ENCODE data around the gene TMEM92.

Gene TMEM92

DNA sequence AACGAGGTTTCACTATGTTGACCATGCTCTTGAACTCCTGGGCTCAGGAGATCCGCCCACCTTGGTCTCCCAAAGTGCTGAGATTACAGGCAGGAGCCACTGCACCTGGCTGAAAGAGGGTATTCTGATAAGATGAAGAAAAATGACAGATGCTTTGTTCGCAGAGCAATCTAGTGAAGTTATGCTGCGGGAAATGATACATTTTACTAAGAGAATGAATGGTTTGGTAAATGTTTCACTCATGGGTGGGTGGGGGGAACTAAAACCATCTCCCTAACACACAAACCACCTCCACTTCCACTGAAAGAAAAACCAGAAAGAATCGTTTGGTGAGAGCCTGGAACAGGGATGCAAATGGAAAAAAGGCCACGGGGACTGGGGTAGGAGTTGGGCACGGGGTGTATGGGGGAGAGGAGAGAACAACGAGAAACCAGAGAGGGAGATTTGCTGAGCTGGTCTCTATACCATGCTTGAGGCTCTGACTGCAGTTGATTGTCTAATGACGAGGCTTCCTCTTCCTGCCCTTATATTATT lies 52.6 kb downstream of the TMEM92 start:
- DNase-seq (ENCODE audit: low spot score) (no peak), FAIRE-seq (no peak)

DNA sequence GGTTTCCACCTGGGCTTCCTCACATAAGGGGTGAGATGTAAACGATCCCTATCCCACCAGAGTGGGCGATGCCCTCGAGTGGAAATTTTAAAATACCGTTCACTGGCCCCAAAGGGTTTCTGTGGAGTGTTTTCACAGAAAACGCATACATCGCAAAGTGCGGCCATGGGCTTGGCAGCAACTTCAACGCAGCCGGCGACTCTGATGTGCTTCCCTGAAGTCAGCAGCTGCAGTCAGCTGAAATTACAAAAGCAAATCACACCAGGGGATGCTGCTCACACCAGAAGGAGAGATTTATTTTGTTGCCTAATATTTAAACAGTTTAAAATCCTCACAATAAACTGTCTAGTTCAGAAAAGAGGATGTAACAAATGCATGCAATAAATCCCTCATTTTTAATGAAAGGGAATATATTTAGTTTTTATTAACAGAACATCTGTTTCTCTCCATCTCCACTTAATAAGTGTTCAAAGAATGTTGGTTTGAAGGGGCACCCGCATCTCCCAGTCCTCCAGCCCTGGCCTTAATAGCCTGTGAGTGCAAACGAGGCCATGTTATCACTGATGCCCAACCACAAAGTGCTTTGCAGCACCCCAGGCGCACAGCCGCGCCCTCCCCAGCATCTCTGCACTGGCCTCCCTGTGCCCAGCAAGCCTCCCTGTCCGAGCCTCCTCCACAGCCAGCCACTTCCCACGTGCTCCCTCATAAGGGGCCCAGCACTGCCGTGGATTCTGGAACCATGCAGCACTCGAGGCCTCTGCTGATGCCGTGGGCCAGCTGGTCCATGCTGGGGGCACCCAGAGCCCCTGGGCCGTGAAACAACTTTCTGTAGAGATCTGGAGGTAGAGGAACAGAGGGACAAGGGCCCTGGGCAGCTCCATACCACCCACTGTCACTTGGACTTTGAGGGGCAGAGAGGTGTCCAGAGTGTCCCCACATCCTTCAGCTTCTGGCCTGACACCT lies 54.4 kb downstream of the TMEM92 start:
- no peak for DNase-seq (ENCODE audit: low spot score)
- no peak for FAIRE-seq

DNA sequence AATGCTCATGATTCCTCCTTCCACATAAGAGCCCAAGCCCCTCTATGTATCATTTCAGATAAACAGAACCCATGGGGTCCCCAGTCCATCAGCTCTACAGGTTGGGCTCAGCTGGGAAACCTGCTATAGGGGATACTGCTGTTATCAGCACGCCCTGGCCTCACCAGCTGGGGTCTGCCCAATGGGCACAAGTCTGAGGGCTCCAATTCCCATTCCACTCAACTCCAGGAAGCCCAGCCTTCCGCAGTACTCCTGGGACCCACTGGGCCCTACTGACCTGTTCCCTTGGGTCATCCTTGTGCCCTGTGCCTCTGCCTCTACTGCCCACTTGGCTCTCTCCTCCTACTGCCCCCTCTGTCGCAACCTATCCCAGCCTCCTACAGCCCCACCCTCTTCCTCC lies 55.5 kb downstream of the TMEM92 start:
- DNase-seq (ENCODE audit: low spot score) (no peak), FAIRE-seq (no peak)

DNA sequence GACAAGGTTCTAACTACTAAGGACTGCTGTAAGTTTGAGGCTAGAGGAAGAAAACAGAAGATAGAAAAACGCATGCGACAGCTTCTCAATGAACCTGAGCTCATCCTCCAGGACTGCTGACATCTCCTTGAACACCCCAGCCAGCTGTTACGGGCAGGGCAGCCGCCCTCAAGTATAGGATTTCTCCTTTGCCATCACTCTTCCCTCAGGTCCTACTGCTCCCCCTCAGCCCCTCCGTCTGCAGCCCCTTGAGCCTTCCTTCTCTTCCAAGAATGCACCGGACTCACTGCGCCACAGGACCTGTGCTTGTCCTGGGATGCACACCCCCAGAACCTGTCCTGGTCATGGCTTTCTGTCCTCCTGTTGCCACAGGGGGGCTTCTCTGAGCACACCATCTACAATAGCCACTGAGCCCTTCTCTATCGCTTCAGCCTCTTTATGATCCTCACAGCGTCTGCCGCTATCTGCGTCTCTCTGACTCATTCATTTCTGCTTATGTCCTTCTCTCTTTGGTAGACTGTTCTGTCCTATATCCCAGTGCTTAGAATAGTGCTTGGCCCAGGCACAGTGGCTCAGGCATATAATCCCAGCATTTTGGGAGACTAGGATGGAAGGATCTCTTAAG lies 56.0 kb downstream of the TMEM92 start:
- DNase-seq (ENCODE audit: low spot score) = no peak
- no peak for FAIRE-seq

All from urothelium cell line (cell line).